ENCODE results near the gene KRTAP10-3.

DNA sequence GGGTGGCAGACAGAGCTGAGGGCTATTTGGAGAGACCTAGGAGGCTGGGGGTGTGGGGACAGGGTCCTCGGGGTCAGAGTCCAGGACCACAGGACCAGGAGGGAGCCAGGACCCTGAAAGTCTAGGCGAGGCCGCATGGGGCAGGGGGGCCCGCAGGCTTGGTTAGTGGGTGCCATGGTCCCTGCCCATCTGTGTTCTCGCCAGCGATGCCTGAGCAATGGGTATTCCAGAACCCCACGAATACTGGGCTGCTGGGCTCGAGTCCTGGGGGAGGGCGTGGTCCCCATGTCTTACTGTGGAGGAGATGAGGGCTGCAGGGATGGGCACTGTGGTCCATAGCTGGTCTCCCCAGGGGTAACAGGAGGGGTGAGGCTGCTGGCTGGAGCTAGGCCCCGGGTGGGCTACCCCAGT is 31.7 kb upstream of the KRTAP10-3 start:
- TF ChIP-seq, protein P1, sequence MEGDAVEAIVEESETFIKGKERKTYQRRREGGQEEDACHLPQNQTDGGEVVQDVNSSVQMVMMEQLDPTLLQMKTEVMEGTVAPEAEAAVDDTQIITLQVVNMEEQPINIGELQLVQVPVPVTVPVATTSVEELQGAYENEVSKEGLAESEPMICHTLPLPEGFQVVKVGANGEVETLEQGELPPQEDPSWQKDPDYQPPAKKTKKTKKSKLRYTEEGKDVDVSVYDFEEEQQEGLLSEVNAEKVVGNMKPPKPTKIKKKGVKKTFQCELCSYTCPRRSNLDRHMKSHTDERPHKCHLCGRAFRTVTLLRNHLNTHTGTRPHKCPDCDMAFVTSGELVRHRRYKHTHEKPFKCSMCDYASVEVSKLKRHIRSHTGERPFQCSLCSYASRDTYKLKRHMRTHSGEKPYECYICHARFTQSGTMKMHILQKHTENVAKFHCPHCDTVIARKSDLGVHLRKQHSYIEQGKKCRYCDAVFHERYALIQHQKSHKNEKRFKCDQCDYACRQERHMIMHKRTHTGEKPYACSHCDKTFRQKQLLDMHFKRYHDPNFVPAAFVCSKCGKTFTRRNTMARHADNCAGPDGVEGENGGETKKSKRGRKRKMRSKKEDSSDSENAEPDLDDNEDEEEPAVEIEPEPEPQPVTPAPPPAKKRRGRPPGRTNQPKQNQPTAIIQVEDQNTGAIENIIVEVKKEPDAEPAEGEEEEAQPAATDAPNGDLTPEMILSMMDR (IDR thresholded peaks at IDR 0.05) = no peak
- TF ChIP-seq NFIC (IDR thresholded peaks at IDR 0.05; ENCODE audit: borderline replicate concordance) (no peak), POLR2AphosphoS5 (IDR thresholded peaks at IDR 0.05; ENCODE audit: low read depth, low read length) (no peak), FOSL2 (IDR thresholded peaks at IDR 0.05; ENCODE audit: borderline replicate concordance, low read depth) (no peak), EP300 (IDR thresholded peaks at IDR 0.05; ENCODE audit: borderline replicate concordance in 1 of 2, low read depth in 1 of 2, low read length in 1 of 2) (no peak), FOXM1 (IDR thresholded peaks at IDR 0.05; ENCODE audit: low read depth) (no peak), SMC3 (IDR thresholded peaks at IDR 0.05; ENCODE audit: low read depth, low read length) (no peak), CHD2 (IDR thresholded peaks at IDR 0.05; ENCODE audit: low read length, partially characterized antibody) (no peak), RAD21 (IDR thresholded peaks at IDR 0.05; ENCODE audit: low read length) (no peak), YY1 (IDR thresholded peaks at IDR 0.05; ENCODE audit: low read depth) (no peak)

All from SK-N-SH (cell line).